Measurements from ENCODE around the gene TM9SF2.
A peak's percentile ranks its signal among the peaks of the same experiment; 100 is the strongest.

Gene TM9SF2

GRCh38 chr13:99495466-99496183 lies 5.6 kb upstream of the TM9SF2 start:
- no peak for DNase-seq (ENCODE audit: low read depth)

- peak; percentile 49 for DNase-seq (ENCODE audit: low read depth)
Observed at GRCh38 chr13:99496184-99497142, 4.8 kb upstream of the TM9SF2 start.

GRCh38 chr13:99498171-99499161 lies 2.8 kb upstream of the TM9SF2 start:
- peak; percentile 92 for DNase-seq (ENCODE audit: low read depth)

GRCh38 chr13:99500839-99501183 lies 461 bp upstream of the TM9SF2 start:
- no peak for DNase-seq (ENCODE audit: low read depth)

- DNase-seq (ENCODE audit: low read depth): no peak
Observed at GRCh38 chr13:99501848-99502301, 603 bp downstream of the TM9SF2 start.

GRCh38 chr13:99505814-99506269 lies 4.6 kb downstream of the TM9SF2 start:
- no peak for DNase-seq (ENCODE audit: low read depth)

- no peak for DNase-seq (ENCODE audit: low read depth)
Observed at GRCh38 chr13:99506634-99507033, 5.4 kb downstream of the TM9SF2 start.

GRCh38 chr13:99507054-99507453 lies 5.8 kb downstream of the TM9SF2 start:
- DNase-seq (ENCODE audit: low read depth): no peak

- no peak for DNase-seq (ENCODE audit: low read depth)
Observed at GRCh38 chr13:99507551-99507950, 6.3 kb downstream of the TM9SF2 start.

GRCh38 chr13:99507986-99508385 lies 6.7 kb downstream of the TM9SF2 start:
- no peak for DNase-seq (ENCODE audit: low read depth)

- DNase-seq (ENCODE audit: low read depth): no peak
Observed at GRCh38 chr13:99509479-99509878, 8.2 kb downstream of the TM9SF2 start.

- DNase-seq (ENCODE audit: low read depth): no peak
Observed at GRCh38 chr13:99514801-99515200, 13.5 kb downstream of the TM9SF2 start.

GRCh38 chr13:99516153-99516929 lies 15.1 kb downstream of the TM9SF2 start:
- no peak for DNase-seq (ENCODE audit: low read depth)

GRCh38 chr13:99517577-99517976 lies 16.3 kb downstream of the TM9SF2 start:
- DNase-seq (ENCODE audit: low read depth): no peak

GRCh38 chr13:99517984-99518383 lies 16.7 kb downstream of the TM9SF2 start:
- no peak for DNase-seq (ENCODE audit: low read depth)

GRCh38 chr13:99522298-99522697 lies 21.0 kb downstream of the TM9SF2 start:
- DNase-seq (ENCODE audit: low read depth): no peak

- no peak for DNase-seq (ENCODE audit: low read depth)
Observed at GRCh38 chr13:99523838-99524237, 22.6 kb downstream of the TM9SF2 start.

GRCh38 chr13:99525967-99526366 lies 24.7 kb downstream of the TM9SF2 start:
- no peak for DNase-seq (ENCODE audit: low read depth)

GRCh38 chr13:99526549-99526948 lies 25.3 kb downstream of the TM9SF2 start:
- no peak for DNase-seq (ENCODE audit: low read depth)

GRCh38 chr13:99527301-99527700 lies 26.0 kb downstream of the TM9SF2 start:
- DNase-seq (ENCODE audit: low read depth): no peak

GRCh38 chr13:99528547-99528946 lies 27.3 kb downstream of the TM9SF2 start:
- no peak for DNase-seq (ENCODE audit: low read depth)
